Measurements from ENCODE around the gene TTC28. TPM values are rescaled to one million over a fixed set of nuclear protein-coding genes. Genes with fewer than 3 reads are reported as not detected.

Gene TTC28
- total RNA-seq, 6 experiments from 2014 or later, result 10.8 to 18.9 (median 13.6) TPM

GRCh38 chr22:28001171-28001835, 678.3 kb downstream of the TTC28 start:
- peaks cover 8% of the 10 kb centered on the region for H3K4me1 Mint-ChIP-seq (ENCODE audit: low read depth)
- no peak for DNase-seq

GRCh38 chr22:28000361-28000760, 679.3 kb downstream of the TTC28 start:
- no peak for TF ChIP-seq CTCF (IDR thresholded peaks at IDR 0.05)
- no peaks in the 10 kb centered on the region for H3K9me3 Mint-ChIP-seq
- H3K36me3 Mint-ChIP-seq (ENCODE audit: low read depth), result 0 out of 2 replicates have a peak, but pooled peaks cover under 1% of the 10 kb centered on the region
- H3K27me3 Mint-ChIP-seq (ENCODE audit: insufficient read depth), result peaks cover 5% of the 10 kb centered on the region
- H3K4me1 Mint-ChIP-seq (ENCODE audit: low read depth), result no peaks in the 10 kb centered on the region; the same call in 1 of the 2 replicates
- no peak overlapping the region for H3K4me3 Mint-ChIP-seq
- no peak for DNase-seq
- no peak overlapping the region for H3K27ac Mint-ChIP-seq

More at GRCh38 chr22:28001171-28001835, 678.3 kb downstream of the TTC28 start:
- TF ChIP-seq CTCF (IDR thresholded peaks at IDR 0.05), result no peak
- Mint-ChIP-seq H3K27me3 (ENCODE audit: insufficient read depth) (peaks cover 2% of the 10 kb centered on the region), H3K4me3 (no peak overlapping the region), H3K36me3 (ENCODE audit: low read depth) (no peaks in the 10 kb centered on the region), H3K9me3 (no peaks in the 10 kb centered on the region), H3K27ac (no peak overlapping the region)

- Mint-ChIP-seq H3K27ac (no peak overlapping the region), H3K27me3 (ENCODE audit: insufficient read depth) (peaks cover 5% of the 10 kb centered on the region), H3K36me3 (ENCODE audit: low read depth) (0 out of 2 replicates have a peak, but pooled peaks cover 4% of the 10 kb centered on the region), H3K4me3 (no peak overlapping the region), H3K9me3 (no peaks in the 10 kb centered on the region), H3K4me1 (ENCODE audit: low read depth) (no peaks in the 10 kb centered on the region; the same call in 1 of the 2 replicates)
- TF ChIP-seq CTCF (IDR thresholded peaks at IDR 0.05), result no peak
- no peak for DNase-seq
Observed at GRCh38 chr22:27999876-28000275, 679.8 kb downstream of the TTC28 start.

- Mint-ChIP-seq H3K9me3 (no peaks in the 10 kb centered on the region), H3K4me1 (ENCODE audit: low read depth) (no peaks in the 10 kb centered on the region; the same call in 1 of the 2 replicates), H3K4me3 (no peak overlapping the region), H3K27me3 (ENCODE audit: insufficient read depth) (peaks cover 5% of the 10 kb centered on the region; the same call in 1 of the 2 replicates), H3K27ac (no peak overlapping the region), H3K36me3 (ENCODE audit: low read depth) (0 out of 2 replicates have a peak, but pooled peaks cover 4% of the 10 kb centered on the region)
- DNase-seq, result no peak
- TF ChIP-seq CTCF (IDR thresholded peaks at IDR 0.05), result no peak
Observed at GRCh38 chr22:27998511-27999410, 680.9 kb downstream of the TTC28 start.

GRCh38 chr22:27997538-27997937, 682.1 kb downstream of the TTC28 start:
- Mint-ChIP-seq H3K4me3 (no peak overlapping the region), H3K4me1 (ENCODE audit: low read depth) (no peaks in the 10 kb centered on the region; the same call in 1 of the 2 replicates), H3K9me3 (no peaks in the 10 kb centered on the region), H3K27me3 (ENCODE audit: insufficient read depth) (peaks cover 7% of the 10 kb centered on the region; the same call in 1 of the 2 replicates), H3K36me3 (ENCODE audit: low read depth) (0 out of 2 replicates have a peak, but pooled peaks cover 4% of the 10 kb centered on the region), H3K27ac (no peak overlapping the region)
- no peak for TF ChIP-seq CTCF (IDR thresholded peaks at IDR 0.05)
- no peak for DNase-seq
